Vagina (tissue), 2 donors: ENCODE measurements around the gene SSBP2.

ENCODE experiments used
- POLR2A ChIP-seq, 2 donors: fragments of 450-650 bp; IDR thresholded peaks; one replicate each; pipeline ENCODE4 v1.6.1; 2017; ENCODE audit warnings: antibody characterized with exemption in 2 of 2, mild to moderate bottlenecking in 2 of 2, moderate library complexity in 2 of 2
- POLR2AphosphoS5 ChIP-seq, 2 donors: sonication (generic); formaldehyde crosslinking; IDR thresholded peaks; one replicate each; pipeline ENCODE4 v1.9.0; 2017; ENCODE audit warnings: antibody characterized with exemption in 2 of 2, mild to moderate bottlenecking in 2 of 2, low read depth in 1 of 2; ENCODE audit not compliant: insufficient read depth in 1 of 2
- TF ChIP-seq, protein P1 (sequence below), 3 experiments: fragments of 450-650 bp in 2 of 3; fragments of 200-600 bp in 1 of 3; sonication (generic) in 1 of 3; IDR thresholded peaks; one replicate each; pipeline ENCODE4 v1.5.1; 2017 to 2019; ENCODE audit warnings: antibody characterized with exemption in 3 of 3, mild to moderate bottlenecking in 2 of 3, moderate library complexity in 2 of 3

DNA sequence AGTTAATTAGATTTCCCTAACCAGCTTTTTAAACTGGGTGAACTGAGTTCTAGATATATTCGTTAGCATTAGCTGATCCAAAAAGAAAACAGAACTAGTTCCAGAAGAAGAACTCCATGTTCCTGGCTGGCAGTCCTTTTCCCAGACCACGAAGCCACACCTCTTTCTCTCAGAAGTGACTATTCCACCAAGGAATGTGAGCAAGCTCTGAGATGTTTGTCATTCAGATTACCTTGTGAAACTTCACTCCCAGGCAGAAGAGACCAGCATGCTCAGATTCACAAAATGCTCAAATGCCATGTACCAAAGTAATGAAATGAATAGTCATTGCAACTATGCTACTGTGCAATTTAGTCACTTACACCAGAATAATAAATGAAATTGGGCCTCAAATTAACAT lies 4.4 kb upstream of the SSBP2 start:
- TF ChIP-seq, protein P1, sequence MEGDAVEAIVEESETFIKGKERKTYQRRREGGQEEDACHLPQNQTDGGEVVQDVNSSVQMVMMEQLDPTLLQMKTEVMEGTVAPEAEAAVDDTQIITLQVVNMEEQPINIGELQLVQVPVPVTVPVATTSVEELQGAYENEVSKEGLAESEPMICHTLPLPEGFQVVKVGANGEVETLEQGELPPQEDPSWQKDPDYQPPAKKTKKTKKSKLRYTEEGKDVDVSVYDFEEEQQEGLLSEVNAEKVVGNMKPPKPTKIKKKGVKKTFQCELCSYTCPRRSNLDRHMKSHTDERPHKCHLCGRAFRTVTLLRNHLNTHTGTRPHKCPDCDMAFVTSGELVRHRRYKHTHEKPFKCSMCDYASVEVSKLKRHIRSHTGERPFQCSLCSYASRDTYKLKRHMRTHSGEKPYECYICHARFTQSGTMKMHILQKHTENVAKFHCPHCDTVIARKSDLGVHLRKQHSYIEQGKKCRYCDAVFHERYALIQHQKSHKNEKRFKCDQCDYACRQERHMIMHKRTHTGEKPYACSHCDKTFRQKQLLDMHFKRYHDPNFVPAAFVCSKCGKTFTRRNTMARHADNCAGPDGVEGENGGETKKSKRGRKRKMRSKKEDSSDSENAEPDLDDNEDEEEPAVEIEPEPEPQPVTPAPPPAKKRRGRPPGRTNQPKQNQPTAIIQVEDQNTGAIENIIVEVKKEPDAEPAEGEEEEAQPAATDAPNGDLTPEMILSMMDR (IDR thresholded peaks at IDR 0.05): no peak
- TF ChIP-seq POLR2A (IDR thresholded peaks at IDR 0.05) (no peak), POLR2AphosphoS5 (IDR thresholded peaks at IDR 0.05; ENCODE audit: insufficient read depth in 1 of 2, low read depth in 1 of 2) (peak; percentile 16 to 95)
